IMR-90 (cell line): ENCODE results near the gene TACC3. TPM values are rescaled to one million over a fixed set of nuclear protein-coding genes. Genes with fewer than 3 reads are reported as not detected.

Source experiments
- ATAC-seq: fragments of 200-7000 bp; cut with Tn5 transposase; 2 replicates; pipeline ENCODE4 v1.9.1; 2020; ENCODE audit warnings: low read depth, mild to moderate bottlenecking, moderate library complexity
- BruUV-seq: library from RNA; stranded (reverse); fragments of 400-500 nt; replicated peaks from 2 replicates; lab custom pipeline; 2021; lab: Mats Ljungman, UMichigan
- CTCF ChIA-PET: fragments of 300-600 bp; formaldehyde crosslinking; extraction: SDS; loops from one replicate; lab custom pipeline; 2021; ENCODE audit warnings: antibody characterized with exemption; lab: Yijun Ruan, JAX
- POLR2A ChIA-PET: fragments of 300-600 bp; sonication (Branson Sonifier 250); formaldehyde crosslinking; loops from one replicate; lab custom pipeline; 2022; ENCODE audit warnings: antibody characterized with exemption; ENCODE audit not compliant: unreplicated experiment; lab: Charles Lee
- DNase-seq: peaks from one replicate; pipeline ENCODE4 v3.0.0; 2013
- H2AFZ ChIP-seq: replicated peaks from 2 replicates; pipeline ENCODE3; 2013; ENCODE audit warnings: low read length, mild to moderate bottlenecking; ENCODE audit not compliant: poor library complexity
- H2AK5ac ChIP-seq: 2 replicates; pipeline ENCODE4 v1.6.1; 2013; ENCODE audit warnings: low read depth, low read length, inconsistent platforms
- H2AK9ac ChIP-seq: replicated peaks from 2 replicates; pipeline ENCODE3; 2013; ENCODE audit warnings: mild to moderate bottlenecking, low read depth, low read length, moderate library complexity; ENCODE audit not compliant: poor library complexity
- H2BK120ac ChIP-seq: 2 replicates; pipeline ENCODE4 v1.6.1; 2013; ENCODE audit warnings: low read depth, low read length, inconsistent platforms
- H2BK15ac ChIP-seq: 3 replicates; pipeline ENCODE4 v1.6.1; 2013; ENCODE audit warnings: low read depth, low read length, inconsistent platforms
- H2BK20ac ChIP-seq: 2 replicates; pipeline ENCODE4 v1.6.1; 2013; ENCODE audit warnings: low read depth, mild to moderate bottlenecking, inconsistent platforms, low read length, moderate library complexity
- H2BK5ac ChIP-seq: 2 replicates; pipeline ENCODE4 v1.6.1; 2013; ENCODE audit warnings: mild to moderate bottlenecking, low read depth, low read length, inconsistent platforms; ENCODE audit not compliant: poor library complexity, severe bottlenecking
- H3K14ac ChIP-seq: replicated peaks from 2 replicates; pipeline ENCODE4 v1.6.1; 2013; ENCODE audit warnings: low read depth, low read length, inconsistent platforms
- H3K18ac ChIP-seq: 2 replicates; pipeline ENCODE4 v1.6.1; 2013; ENCODE audit warnings: low read depth, low read length, control low read depth
- H3K23ac ChIP-seq: 2 replicates; pipeline ENCODE4 v1.6.1; 2013; ENCODE audit warnings: low read depth, low read length, inconsistent platforms
- H3K27ac ChIP-seq: 2 replicates; pipeline ENCODE4 v1.5.1; 2013; ENCODE audit warnings: mild to moderate bottlenecking, control low read depth, low read length; ENCODE audit not compliant: insufficient read depth
- H3K27me3 ChIP-seq: 2 replicates; pipeline ENCODE4 v1.6.1; 2013; ENCODE audit warnings: low read length; ENCODE audit not compliant: control insufficient read depth, insufficient read depth
- H3K36me3 ChIP-seq: 2 replicates; pipeline ENCODE4 v1.6.1; 2013; ENCODE audit warnings: low read length, mixed read lengths; ENCODE audit not compliant: control insufficient read depth, insufficient read depth
- H3K4ac ChIP-seq: 2 replicates; pipeline ENCODE4 v1.6.1; 2013; ENCODE audit warnings: low read depth, low read length, inconsistent platforms
- H3K4me1 ChIP-seq: 2 replicates; pipeline ENCODE4 v1.6.1; 2013; ENCODE audit warnings: low read length, mixed read lengths; ENCODE audit not compliant: control insufficient read depth, insufficient read depth
- H3K4me2 ChIP-seq: 2 replicates; pipeline ENCODE4 v1.6.1; 2013; ENCODE audit warnings: low read depth, mild to moderate bottlenecking, control low read depth, low read length, moderate library complexity
- H3K4me3 ChIP-seq: 2 replicates; pipeline ENCODE4 v1.5.1; 2013; ENCODE audit warnings: low read depth, mild to moderate bottlenecking, control low read depth, low read length, moderate library complexity; ENCODE audit not compliant: insufficient read depth
- H3K56ac ChIP-seq: 2 replicates; pipeline ENCODE4 v1.6.1; 2013; ENCODE audit warnings: low read length, inconsistent platforms; ENCODE audit not compliant: insufficient read depth; ENCODE audit errors: extremely low read depth
- H3K79me1 ChIP-seq, 2 experiments: 2 replicates each; pipeline ENCODE4 v1.6.1; 2013; ENCODE audit warnings: low read length in 2 of 2, inconsistent platforms in 1 of 2, low read depth in 1 of 2
- H3K9ac ChIP-seq: 2 replicates; pipeline ENCODE4 v1.6.1; 2013; ENCODE audit warnings: low read depth, low read length, control low read depth
- H3K9me1 ChIP-seq: 2 replicates; pipeline ENCODE4 v1.6.1; 2013; ENCODE audit warnings: low read length, inconsistent platforms; ENCODE audit not compliant: insufficient read depth
- H3K9me3 ChIP-seq: 2 replicates; pipeline ENCODE4 v1.6.1; 2013; ENCODE audit warnings: low read length; ENCODE audit not compliant: control insufficient read depth, insufficient read depth
- H4K20me1 ChIP-seq: 2 replicates; pipeline ENCODE4 v1.6.1; 2013; ENCODE audit warnings: low read length, inconsistent platforms; ENCODE audit not compliant: insufficient read depth
- H4K5ac ChIP-seq: 2 replicates; pipeline ENCODE4 v1.6.1; 2013; ENCODE audit warnings: mild to moderate bottlenecking, low read depth, low read length, control low read depth
- H4K8ac ChIP-seq, 2 experiments: 2 replicates each; pipeline ENCODE4 v1.6.1; 2013; ENCODE audit warnings: low read depth in 2 of 2, low read length in 2 of 2, control low read depth in 1 of 2, inconsistent platforms in 1 of 2
- H4K91ac ChIP-seq: 2 replicates; pipeline ENCODE4 v1.6.1; 2013; ENCODE audit warnings: low read depth, low read length, inconsistent platforms; ENCODE audit not compliant: insufficient read depth
- BHLHE40 ChIP-seq: fragments of 150-350 bp; IDR thresholded peaks from 2 replicates; pipeline ENCODE4 v1.6.1; 2016; ENCODE audit warnings: mild to moderate bottlenecking, low read depth, low read length
- CEBPB ChIP-seq: IDR thresholded peaks from 2 replicates; pipeline ENCODE4 v1.6.1; 2012; ENCODE audit warnings: low read depth, low read length, improper control_type of control experiment
- CTCF ChIP-seq: conservative IDR thresholded peaks from 2 replicates; pipeline ENCODE4 v1.5.1; 2012; ENCODE audit warnings: mild to moderate bottlenecking, low read depth, low read length, improper control_type of control experiment
- MAFK ChIP-seq: IDR thresholded peaks from 2 replicates; pipeline ENCODE4 v1.6.1; 2012; ENCODE audit warnings: low read depth, low read length, improper control_type of control experiment
- RAD21 ChIP-seq: IDR thresholded peaks from 2 replicates; pipeline ENCODE4 v1.6.1; 2012; ENCODE audit warnings: low read length, improper control_type of control experiment
- USF2 ChIP-seq: fragments of 150-350 bp; IDR thresholded peaks from 2 replicates; pipeline ENCODE4 v1.6.1; 2017; ENCODE audit warnings: mild to moderate bottlenecking, antibody characterized with exemption, low read length, low read depth
- WGBS, 2 experiments: methylation state at CpG; one replicate each; pipeline versions ENCODE4 v1.1.5 to v1.1.7; 2013; ENCODE audit warnings: missing lambda C conversion rate in 2 of 2; ENCODE audit not compliant: insufficient read length in 1 of 2; ENCODE audit errors: extremely low coverage in 2 of 2; 5-methylcytosine and 5-hydroxymethylcytosine counted together
- dilution Hi-C: fragments of 300-500 bp; cut with HindIII; formaldehyde crosslinking; loops from one replicate; pipeline ENCODE4 v1.14.3; 2018; ENCODE audit warnings: low sequenced_read_pairs; ENCODE audit not compliant: unreplicated experiment
- in situ Hi-C: fragments of 300-500 bp; cut with MboI; formaldehyde crosslinking; loops from 3 replicates; pipeline ENCODE4 v1.14.3; 2019; ENCODE audit warnings: low sequenced_read_pairs, inconsistent platforms, mixed read lengths
- intact Hi-C: fragments of 100-400 bp; cut with micrococcal nuclease; formaldehyde crosslinking; loops from 2 replicates; pipeline ENCODE4 v1.10.0; 2022
- polyA plus RNA-seq, 3 experiments: library from polyadenylated mRNA; depleted of rRNA; stranded (reverse); fragments of >200 nt; gene quantifications; 2 replicates each; pipeline ENCODE4 v1.2.3, GENCODE V29; 2012; ENCODE audit warnings: low replicate concordance in 1 of 3
- total RNA-seq: library from RNA; depleted of rRNA; stranded (reverse); fragments of >200 nt; gene quantifications from 2 replicates; pipeline ENCODE4 v1.2.3, GENCODE V29; 2012

Gene TACC3
- total and polyA plus RNA-seq, 2 of the 4 experiments (the other 2 are of a cell fraction): 15.1 to 49.7 TPM

- Histone ChIP-seq H4K8ac (no peak overlapping the region), H3K4ac (no peak overlapping the region), H3K9ac (no peak overlapping the region), H2AFZ (no peak overlapping the region), H3K14ac (no peak overlapping the region), H3K4me3 (no peak overlapping the region), H3K9me3 (no peaks in the 10 kb centered on the region), H4K20me1 (no peaks in the 10 kb centered on the region), H4K91ac (no peak overlapping the region), H2BK20ac (no peak overlapping the region), H3K4me2 (no peak overlapping the region), H3K36me3 (no peaks in the 10 kb centered on the region), H2AK5ac (no peak overlapping the region), H3K79me1 (no peaks in the 10 kb centered on the region), H2BK5ac (no peak overlapping the region), H3K27me3 (peaks cover 10% of the 10 kb centered on the region; the same call in 1 of the 2 replicates), H3K9me1 (no peaks in the 10 kb centered on the region), H3K27ac (no peak overlapping the region), H3K4me1 (peaks cover 6% of the 10 kb centered on the region; the same call in 1 of the 2 replicates), H2AK9ac (no peak overlapping the region), H2BK120ac (no peak overlapping the region), H3K23ac (no peak overlapping the region), H2BK15ac (no peak overlapping the region), H4K5ac (no peak overlapping the region), H3K18ac (no peak overlapping the region), H3K56ac (no peak overlapping the region)
- no TSS peak for BruUV-seq
- DNase-seq (no peak), ATAC-seq (no peak)
- intact Hi-C loops: no loop called here
- no peak for TF ChIP-seq USF2
- no peak for TF ChIP-seq CTCF
- no peak for TF ChIP-seq BHLHE40
- TF ChIP-seq RAD21: no peak
- no peak for TF ChIP-seq CEBPB
- no peak for TF ChIP-seq MAFK
- POLR2A ChIA-PET: no interaction called here
- CTCF ChIA-PET: no interaction called here
- dilution Hi-C loops: no loop called here
- WGBS, 2 experiments: 82% methylated on average over 6 of the region's 14 CpGs; no CpG with 5 or more reads in 1 of the 2 experiments
- in situ Hi-C loops: no loop called here
Observed at GRCh38 chr4:1780435-1780834, 59.1 kb downstream of the TACC3 start.
